Hypothalamus (tissue), 51 donors: ENCODE measurements around the gene FER1L5.
"Not testable (repeated sequence)": the region's sequence is repeated elsewhere in the genome, so short reads cannot be mapped to it uniquely, and the experiment has no call there.

Experiments
- DNase-seq, 51 donors: peaks; one replicate each; lab custom pipeline; 2025; lab: John Stamatoyannopoulos, UW

Gene FER1L5

GRCh38 chr2:96633641-96634040, 8.9 kb upstream of the FER1L5 start:
- DNase-seq, result no peak

- DNase-seq, result peak in 5 of 51 donors; percentile 3 to 7 (median 4)
These were observed 5.9 kb upstream of the FER1L5 start for GRCh38 chr2:96636551-96637171.

- peak in 46 of 51 donors; percentile 16 to 87 (median 76) for DNase-seq
These were observed 5.0 kb upstream of the FER1L5 start for GRCh38 chr2:96637385-96638143.

GRCh38 chr2:96638144-96639121, 4.1 kb upstream of the FER1L5 start, which contains the start of gene KANSL3:
TSS of gene KANSL3 (minus strand) at chr2:96638312. CDS start at chr2:96637135, 1,177 bp downstream.
- DNase-seq, result peak; percentile 50 to 91 (median 82)

GRCh38 chr2:96647681-96648080, 5.1 kb downstream of the FER1L5 start:
- DNase-seq, result no peak

GRCh38 chr2:96648306-96648930, 5.9 kb downstream of the FER1L5 start:
- no peak for DNase-seq

- no peak for DNase-seq
These were observed 6.8 kb downstream of the FER1L5 start for GRCh38 chr2:96649342-96649741.

GRCh38 chr2:96651793-96652192, 9.2 kb downstream of the FER1L5 start:
- no peak for DNase-seq

- DNase-seq, result not testable (repeated sequence)
These were observed 12.2 kb downstream of the FER1L5 start for GRCh38 chr2:96654791-96655190.

- DNase-seq, result no peak
These were observed 13.0 kb downstream of the FER1L5 start for GRCh38 chr2:96655526-96655925.

GRCh38 chr2:96656540-96656939, 14.0 kb downstream of the FER1L5 start:
- DNase-seq, result no peak

- no peak for DNase-seq
These were observed 18.8 kb downstream of the FER1L5 start for GRCh38 chr2:96661324-96661723.

- DNase-seq, result no peak
These were observed 19.8 kb downstream of the FER1L5 start for GRCh38 chr2:96662360-96662759.

GRCh38 chr2:96663177-96663576, 20.6 kb downstream of the FER1L5 start:
- DNase-seq, result no peak

GRCh38 chr2:96663829-96664228, 21.3 kb downstream of the FER1L5 start:
- no peak for DNase-seq

- no peak for DNase-seq
These were observed 21.9 kb downstream of the FER1L5 start for GRCh38 chr2:96664366-96664925.

GRCh38 chr2:96665083-96665569, 22.6 kb downstream of the FER1L5 start:
- DNase-seq, result peak in 2 of 51 donors; percentile 2 to 16

GRCh38 chr2:96665717-96666116, 23.2 kb downstream of the FER1L5 start:
- DNase-seq, result not testable (repeated sequence)

- DNase-seq, result no peak
These were observed 26.2 kb downstream of the FER1L5 start for GRCh38 chr2:96668771-96669170.
